Measurements from ENCODE around the gene SRPX.

Gene SRPX, protein sequence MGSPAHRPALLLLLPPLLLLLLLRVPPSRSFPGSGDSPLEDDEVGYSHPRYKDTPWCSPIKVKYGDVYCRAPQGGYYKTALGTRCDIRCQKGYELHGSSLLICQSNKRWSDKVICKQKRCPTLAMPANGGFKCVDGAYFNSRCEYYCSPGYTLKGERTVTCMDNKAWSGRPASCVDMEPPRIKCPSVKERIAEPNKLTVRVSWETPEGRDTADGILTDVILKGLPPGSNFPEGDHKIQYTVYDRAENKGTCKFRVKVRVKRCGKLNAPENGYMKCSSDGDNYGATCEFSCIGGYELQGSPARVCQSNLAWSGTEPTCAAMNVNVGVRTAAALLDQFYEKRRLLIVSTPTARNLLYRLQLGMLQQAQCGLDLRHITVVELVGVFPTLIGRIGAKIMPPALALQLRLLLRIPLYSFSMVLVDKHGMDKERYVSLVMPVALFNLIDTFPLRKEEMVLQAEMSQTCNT

DNA sequence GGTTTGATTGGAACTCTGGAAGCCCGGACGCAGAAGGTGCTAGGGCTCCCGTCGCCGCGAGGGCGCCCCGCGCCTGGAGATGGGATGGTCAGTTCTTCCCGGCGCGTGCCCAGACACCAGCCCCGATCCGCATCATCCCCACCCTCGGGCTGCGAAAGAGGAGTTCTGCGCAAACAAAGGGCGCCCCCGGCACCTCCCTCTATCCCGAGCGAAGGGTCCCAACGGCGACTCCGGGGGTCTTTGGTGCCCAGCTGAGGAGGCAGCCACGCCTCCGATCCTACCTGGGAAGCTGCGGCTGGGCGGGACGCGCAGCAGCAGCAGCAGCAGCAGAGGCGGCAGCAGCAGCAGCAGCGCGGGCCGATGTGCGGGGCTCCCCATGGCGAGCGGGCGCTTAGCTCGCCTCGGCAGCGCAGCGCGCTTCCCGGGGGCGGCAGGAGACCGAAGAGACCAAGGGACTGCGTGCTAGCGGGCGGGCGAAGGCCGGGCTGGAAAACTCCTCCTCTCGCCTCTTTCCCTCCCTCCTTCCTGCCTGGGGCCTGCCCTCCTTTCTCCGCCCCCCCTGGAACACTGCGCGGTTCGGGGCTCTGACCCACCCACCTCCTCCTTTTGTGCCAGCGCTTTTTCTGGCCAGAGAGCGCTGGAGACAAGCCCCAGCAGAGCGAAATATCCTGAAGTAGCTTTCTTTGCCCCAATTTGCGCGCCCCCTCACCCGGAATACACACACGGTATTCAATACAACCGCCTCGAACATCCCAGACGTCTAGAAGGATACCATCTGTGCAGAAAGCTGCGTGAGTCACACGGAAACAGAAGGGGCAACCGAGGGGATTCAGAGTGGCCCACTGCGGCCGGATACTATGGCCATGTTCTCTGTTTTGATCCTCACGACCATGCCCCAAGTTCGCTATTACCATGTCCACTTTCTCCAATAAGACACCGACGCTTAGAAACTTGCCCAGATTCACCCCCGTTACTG, at the start of gene SRPX:
Gene SRPX, minus strand, starts transcription at position 457 of the 976 bp plus-strand sequence. Its CDS starts 79 bp downstream, at position 378.
- no peak for FAIRE-seq

- FAIRE-seq: no peak
These were observed 47.3 kb upstream of the SRPX start for GRCh38 chrX:38268011-38268410.

DNA sequence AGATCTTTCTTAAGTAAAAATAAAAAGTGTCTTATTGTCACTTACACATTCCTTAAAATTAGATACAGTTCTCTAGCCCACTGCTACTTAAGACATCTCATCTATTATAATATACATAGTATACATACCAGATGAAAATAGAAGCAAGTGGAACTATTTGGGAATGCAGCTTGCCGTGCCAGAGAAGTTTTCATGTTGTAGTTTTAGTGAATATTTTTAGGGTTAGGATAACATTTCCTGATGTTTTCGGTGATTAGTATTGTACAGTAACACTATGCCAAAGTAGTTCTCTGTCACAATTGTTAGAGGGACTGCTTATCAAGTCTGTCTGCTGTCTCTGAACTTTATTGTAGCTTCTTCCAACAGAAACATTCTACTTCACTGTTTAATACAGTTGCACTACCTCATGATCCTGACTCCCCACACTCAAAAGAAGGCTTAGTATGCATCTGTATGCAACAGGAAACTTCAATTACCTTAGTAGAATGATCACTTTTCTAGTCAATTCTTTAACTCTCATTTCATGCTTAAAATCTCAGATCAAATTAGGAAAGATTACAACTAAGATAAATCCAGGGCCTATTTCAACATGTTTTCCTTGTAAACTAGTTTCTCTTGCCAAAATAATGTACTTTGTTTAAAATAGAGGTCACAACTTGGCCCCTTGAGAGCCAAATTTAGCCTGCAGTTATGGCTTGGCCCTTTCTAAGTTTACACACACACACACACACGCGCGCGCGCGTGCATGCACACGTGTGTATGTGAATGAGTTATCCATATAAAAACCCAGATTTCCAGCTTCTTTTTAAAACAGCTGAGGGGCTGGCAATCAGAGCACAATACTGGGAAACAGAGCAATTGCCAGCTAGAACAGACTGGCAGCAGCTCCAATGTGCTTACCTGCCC, 42.3 kb upstream of the SRPX start:
- no peak for FAIRE-seq

GRCh38 chrX:38260231-38260630, 39.6 kb upstream of the SRPX start:
- no peak for FAIRE-seq

DNA sequence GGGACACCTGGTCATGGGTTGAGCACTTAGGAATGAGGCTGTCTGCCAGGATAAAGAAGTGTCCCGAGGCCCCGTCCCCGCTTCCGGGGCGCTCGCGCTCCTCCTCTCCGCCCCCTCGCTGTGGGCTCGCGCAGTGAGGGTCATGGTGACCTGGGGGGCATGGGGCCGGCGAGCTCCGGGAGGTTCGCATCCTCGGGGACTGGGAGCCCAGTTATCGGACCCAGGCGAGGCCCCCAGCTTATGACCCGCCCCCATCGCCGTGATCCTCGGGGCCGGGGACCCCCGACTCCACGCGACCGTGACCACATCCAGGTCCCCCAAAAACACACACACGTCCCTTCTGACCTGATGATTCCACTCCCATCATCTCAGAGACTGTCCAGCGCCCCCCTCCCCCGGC, 35.3 kb upstream of the SRPX start:
- FAIRE-seq: no peak

DNA sequence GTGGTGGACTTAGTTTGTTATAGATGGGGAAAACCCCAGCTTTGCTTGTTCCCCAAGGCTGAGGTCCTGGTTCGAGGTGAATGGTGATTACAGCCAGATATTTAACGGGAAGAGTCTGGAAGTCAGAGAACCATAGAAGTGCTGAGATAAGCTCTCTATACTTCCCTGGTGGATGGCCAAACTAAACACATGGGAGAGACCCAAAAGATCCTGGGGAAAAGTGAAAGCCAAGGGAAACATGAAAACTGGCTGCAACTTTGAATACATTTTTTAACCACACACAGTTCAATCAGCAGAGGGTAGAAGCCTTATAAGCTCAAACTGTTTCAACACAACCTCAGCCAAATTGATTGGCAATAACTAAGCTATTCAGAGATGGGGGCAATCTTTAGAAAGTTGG, 29.3 kb upstream of the SRPX start:
- FAIRE-seq: no peak

- FAIRE-seq: no peak
These were observed 26.4 kb upstream of the SRPX start for GRCh38 chrX:38247051-38247450.

DNA sequence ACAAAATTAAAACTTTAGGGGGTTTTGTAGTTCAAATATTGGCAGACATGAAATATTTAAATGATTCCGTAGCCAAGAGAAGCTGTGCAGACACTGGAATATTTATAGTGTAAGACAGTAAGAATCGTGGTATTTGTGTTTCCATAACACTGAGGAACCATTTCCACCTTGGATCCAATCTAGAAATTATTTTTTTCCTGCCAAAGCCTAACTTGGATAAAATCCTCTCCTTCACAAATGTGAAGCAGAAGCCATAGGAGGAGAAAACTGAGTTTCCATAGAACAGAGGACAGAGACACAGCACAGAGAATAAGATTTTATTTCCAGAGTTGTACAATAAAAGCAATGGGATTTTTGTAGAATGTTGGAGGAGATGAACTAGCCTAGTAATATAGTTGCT, 19.9 kb upstream of the SRPX start:
- FAIRE-seq: no peak

GRCh38 chrX:38236901-38237615, 16.4 kb upstream of the SRPX start:
- no peak for FAIRE-seq

- FAIRE-seq: no peak
These were observed 13.4 kb upstream of the SRPX start for GRCh38 chrX:38233891-38234667.

GRCh38 chrX:38232079-38232686, 11.5 kb upstream of the SRPX start:
- FAIRE-seq: no peak

DNA sequence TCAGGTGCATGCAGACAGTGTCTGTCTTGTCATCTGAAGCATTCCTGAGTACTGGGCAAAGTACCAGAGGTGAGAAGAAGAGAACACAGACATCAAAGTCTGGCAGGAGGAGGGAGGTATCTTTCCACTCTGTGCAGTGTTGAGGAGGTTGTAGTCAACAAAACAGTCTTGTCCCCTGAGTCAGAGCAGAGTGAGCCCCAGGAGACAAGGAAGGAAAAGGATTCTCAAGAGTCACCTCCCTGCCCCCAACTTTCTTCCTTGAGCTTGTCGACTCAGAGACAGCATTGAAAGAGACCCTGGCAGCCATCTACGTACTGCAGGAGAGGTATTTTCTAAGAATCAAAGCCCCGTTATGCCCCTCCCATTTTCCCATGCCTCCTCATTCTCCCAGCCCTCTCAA, 4.4 kb upstream of the SRPX start:
- no peak for FAIRE-seq

DNA sequence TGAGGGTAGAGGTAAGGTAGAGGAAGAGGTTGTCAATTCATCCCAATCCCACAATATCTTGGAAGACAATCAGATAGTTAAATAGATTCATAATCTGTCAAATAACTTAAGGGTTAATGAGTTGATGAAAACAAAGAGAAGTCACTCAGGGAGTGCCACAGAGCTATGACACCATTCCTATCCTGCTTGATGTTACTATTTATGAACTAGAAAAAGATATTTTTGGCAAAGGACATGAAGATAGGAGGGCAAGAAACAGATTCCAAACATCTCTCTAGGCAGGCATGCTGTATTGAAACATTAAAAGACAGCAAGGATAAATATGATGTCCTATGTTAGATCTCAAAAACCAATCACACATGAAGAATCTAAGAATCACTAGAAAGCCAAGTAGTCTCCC, 3.5 kb upstream of the SRPX start:
- FAIRE-seq: no peak

GRCh38 chrX:38221391-38221929, 789 bp upstream of the SRPX start:
- FAIRE-seq: no peak

GRCh38 chrX:38220024-38220414, 652 bp downstream of the SRPX start:
- FAIRE-seq: no peak

DNA sequence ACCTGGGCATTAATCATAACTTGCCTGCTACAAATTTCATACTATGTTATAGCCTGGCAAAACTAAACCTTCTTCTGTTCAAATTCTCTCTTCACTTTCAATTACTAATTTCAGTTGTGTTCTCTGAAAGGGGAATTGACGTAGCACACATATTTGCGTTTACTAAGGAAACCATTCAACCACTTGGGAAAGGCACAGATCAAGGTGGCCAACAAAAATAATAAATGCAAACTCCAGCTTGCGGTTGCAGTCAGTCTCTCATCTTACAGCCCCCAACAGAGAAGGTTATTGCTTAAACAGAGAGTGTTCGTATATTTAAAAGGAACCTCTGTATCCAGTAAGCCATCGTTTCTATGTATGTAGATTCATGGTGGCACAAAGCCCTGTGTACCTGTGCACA, 4.0 kb downstream of the SRPX start:
- no peak for FAIRE-seq

GRCh38 chrX:38214551-38215531, 5.8 kb downstream of the SRPX start:
- FAIRE-seq: no peak

GRCh38 chrX:38214044-38214443, 6.6 kb downstream of the SRPX start:
- no peak for FAIRE-seq
